GM21825 (cell line): ENCODE results near the gene LRRC3.

ENCODE experiments used
- ATAC-seq: cut with Tn5 transposase; IDR thresholded peaks from one replicate; pipeline ENCODE4 v1.9.1; 2021; ENCODE audit warnings: mild to moderate bottlenecking, moderate library complexity; ENCODE audit not compliant: unreplicated experiment

The LRRC3 gene

DNA sequence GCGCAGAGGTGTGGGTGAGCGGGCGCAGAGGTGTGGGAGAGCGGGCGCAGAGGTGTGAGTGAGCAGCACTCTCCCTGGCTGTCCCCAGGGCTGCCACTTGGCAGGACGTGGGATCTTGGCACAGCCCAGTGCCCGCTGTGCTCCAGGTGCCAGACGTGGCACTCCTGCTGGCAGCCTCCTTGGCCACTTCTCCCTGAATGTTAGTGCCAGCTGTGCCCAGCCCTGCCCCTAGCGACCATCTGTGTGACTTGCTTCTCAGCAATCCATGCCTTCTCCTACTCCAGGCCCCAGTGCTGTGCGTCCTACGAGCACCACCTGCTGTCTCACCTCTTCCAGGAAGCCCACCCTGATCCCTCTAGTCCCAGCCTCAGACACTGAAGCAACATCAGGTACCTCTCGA is 54.2 kb downstream of the LRRC3 start:
- ATAC-seq = no peak

DNA sequence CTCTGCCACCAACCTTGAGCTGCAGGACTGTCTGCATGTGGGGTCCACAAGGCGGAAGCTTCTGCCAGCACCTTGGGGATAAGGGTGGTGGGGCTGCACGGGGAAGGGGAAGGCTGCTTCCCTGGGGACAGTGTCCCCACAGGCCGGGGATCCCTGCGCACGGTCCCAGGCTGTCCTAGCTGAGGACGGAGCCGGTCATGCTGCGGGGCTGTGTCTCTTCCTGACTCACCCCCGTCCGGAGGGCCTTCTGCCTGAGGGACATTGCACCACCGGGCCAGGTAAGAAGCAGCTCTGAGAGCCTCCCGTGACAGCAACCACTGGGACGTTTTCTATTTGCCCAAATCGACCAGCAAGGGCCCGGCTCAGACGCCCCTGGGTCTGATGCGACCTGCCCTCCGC is 54.8 kb downstream of the LRRC3 start:
- ATAC-seq = no peak

DNA sequence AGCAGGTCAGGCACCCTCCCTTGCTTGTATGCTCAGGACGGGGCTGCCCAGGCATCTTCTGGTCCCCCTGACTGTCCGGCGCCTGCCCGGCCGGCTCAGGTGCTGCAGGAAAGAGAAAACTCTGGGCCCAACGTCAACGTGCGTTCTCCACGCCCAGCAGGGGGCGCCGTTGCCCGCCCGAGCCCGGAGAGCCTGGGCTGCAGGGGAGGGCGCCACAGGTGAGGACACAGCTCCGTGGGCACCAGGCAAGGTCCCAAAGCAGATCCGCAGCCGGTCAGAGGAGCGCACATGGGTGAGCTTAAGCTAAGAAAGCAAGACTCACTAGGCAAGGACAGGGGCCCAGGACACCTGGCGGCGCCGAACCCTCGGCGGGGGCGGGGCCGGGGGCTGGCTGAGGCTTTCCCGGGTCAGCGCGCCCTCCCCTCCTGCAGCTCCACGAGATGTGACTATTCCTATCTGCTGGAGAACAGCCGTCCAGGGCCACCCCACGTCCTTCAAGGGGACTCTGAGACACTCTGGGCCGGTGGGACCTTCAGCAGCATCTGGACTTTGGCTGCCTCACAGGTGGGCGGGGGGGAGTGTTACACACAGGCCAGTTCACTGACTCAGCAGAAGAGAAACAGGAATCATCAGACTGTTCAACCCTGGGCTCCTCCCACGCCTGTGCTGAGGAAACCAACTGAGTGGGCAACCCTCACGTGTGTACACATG is 55.4 kb downstream of the LRRC3 start:
- ATAC-seq = no peak

DNA sequence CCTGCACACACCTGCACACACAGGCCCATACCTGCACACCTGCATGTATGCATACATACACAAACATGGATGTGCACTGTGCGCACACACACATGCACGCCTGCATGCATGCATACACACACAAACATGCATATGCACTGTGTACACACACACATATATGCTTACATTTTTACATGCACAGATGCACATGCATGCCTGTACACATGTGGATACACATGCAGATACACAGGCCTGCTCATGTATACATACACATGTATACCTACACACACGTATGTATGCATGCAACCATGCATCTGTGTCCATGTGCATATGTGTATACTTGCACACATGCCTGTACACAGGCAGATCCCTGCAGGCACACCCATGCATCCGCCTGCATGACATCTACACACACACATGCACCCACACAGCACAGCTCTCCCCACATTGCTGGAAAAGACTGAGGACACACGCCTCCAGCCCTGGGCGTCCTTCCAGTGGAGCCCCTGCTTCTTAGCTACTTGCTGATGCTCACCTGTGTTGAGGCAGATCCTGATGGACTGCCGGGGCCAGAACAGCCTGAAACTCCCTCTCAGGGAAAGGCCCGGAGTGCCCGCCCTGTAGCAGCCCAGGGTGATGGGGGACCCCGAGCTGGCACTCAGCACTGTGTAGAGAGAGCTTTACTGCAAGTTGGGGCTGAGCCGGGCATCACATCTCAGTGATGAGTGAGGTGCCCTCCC is 56.1 kb downstream of the LRRC3 start:
- ATAC-seq = no peak
